Fibroblast of mammary gland (primary cell): ENCODE measurements around the gene MRNIP.

ENCODE experiments used
- DNase-seq: peaks from one replicate; pipeline ENCODE4 v3.0.0-alpha.2; 2010; ENCODE audit warnings: low read depth
- H3K4me3 ChIP-seq: 2 replicates; pipeline ENCODE4 v1.5.1; 2011; ENCODE audit warnings: low read depth, mild to moderate bottlenecking, low read length, moderate library complexity; ENCODE audit not compliant: control insufficient read depth
- CTCF ChIP-seq: conservative IDR thresholded peaks from 2 replicates; pipeline ENCODE4 v1.5.1; 2011; ENCODE audit warnings: low read depth, low read length, inconsistent platforms; ENCODE audit not compliant: control insufficient read depth, insufficient read depth

MRNIP gene

DNA sequence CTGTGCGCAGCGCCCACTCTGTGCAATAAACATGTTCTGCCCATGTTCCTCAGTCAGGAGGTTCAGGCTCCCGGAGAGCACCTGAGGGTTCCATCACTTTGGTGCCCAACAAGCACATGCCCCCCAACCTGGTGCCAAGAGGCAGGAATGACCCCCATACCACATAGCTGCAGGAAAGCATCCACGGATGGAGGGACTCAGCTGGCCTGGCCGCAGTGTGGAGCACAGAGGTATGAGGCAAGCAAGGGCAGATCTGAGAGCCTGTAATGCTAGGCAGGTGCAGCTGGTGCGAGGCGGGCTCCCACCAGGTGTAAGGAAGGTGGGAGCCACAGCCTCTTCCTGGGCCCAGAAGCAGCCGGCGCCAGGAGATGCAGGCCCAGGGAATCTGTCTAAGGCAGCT lies 4.3 kb upstream of the MRNIP start:
- no peak for TF ChIP-seq CTCF
- H3K4me3 ChIP-seq: no peak overlapping the region
- no peak for DNase-seq

DNA sequence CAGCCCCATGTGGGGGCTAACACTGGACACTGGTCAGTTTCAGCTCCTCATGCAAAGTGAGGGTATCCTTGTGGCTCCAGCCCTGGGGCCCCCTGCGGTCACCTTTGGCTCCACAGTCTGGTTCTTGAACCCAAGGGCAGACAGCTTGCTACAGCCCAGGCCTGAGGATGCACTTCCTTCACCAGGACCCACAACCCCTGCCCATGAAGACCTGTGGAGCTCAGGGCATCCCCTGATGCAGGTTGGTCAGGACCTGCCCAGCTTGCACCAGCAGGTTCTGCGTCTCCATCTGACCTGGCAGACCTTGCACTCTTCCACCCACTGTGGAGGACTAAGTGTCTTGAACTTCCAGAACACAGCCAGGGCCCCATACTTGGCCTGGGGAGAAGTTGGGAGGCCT lies 3.7 kb upstream of the MRNIP start:
- TF ChIP-seq CTCF: no peak
- no peak overlapping the region for H3K4me3 ChIP-seq
- no peak for DNase-seq

GRCh38 chr5:179860301-179860700 lies 1.7 kb upstream of the MRNIP start:
- no peak for DNase-seq
- TF ChIP-seq CTCF: no peak

GRCh38 chr5:179858241-179858585 lies 404 bp downstream of the MRNIP start:
- no peak for DNase-seq
- peak overlapping the region; percentile 87 for H3K4me3 ChIP-seq
- TF ChIP-seq CTCF: no peak

More at GRCh38 chr5:179860301-179860700, 1.7 kb upstream of the MRNIP start:
- H3K4me3 ChIP-seq: no peak overlapping the region

DNA sequence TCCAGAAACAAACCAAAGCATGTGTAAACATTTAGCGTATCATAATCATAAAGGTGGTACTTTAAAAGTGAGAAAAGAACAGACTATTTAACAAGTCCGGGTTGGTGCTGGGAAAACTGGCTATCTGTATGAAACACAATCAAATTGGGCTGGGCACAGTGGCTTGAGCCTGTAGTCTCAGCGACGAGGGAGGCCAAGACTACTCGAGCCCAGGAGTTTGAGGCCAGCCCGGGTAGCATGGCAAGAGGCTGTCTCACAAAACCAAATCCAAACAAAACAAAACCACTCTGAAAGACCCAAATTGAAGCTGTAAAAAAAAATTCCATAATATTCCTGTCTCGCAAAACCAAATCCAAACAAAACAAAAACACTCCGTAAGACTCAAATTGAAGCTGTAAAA lies 4.3 kb downstream of the MRNIP start:
- no peak overlapping the region for H3K4me3 ChIP-seq
- DNase-seq: no peak
- TF ChIP-seq CTCF: no peak

- DNase-seq: no peak
- H3K4me3 ChIP-seq: no peak overlapping the region
- TF ChIP-seq CTCF: no peak
Observed at GRCh38 chr5:179852993-179853547, 5.5 kb downstream of the MRNIP start.

- DNase-seq: no peak
- H3K4me3 ChIP-seq: no peak overlapping the region
- TF ChIP-seq CTCF: no peak
Observed at GRCh38 chr5:179841621-179842020, 17.0 kb downstream of the MRNIP start.
